ENCODE measurements around the gene SLC9A9.

- TF ChIP-seq POLR2AphosphoS5 (IDR thresholded peaks at IDR 0.05; ENCODE audit: low read length), result no peak
- TF ChIP-seq POLR2AphosphoS2 (IDR thresholded peaks at IDR 0.05; ENCODE audit: low read depth, low read length), result no peak
- no peak for TF ChIP-seq ZZZ3 (IDR thresholded peaks at IDR 0.05; ENCODE audit: control insufficient read depth, insufficient read length, low read depth)
- no peak for TF ChIP-seq POLR2A (IDR thresholded peaks at IDR 0.05; ENCODE audit: low read depth, low read length)
- no peak for TF ChIP-seq ATF7 (IDR thresholded peaks at IDR 0.05; ENCODE audit: low read depth)
- no peak for TF ChIP-seq SUZ12 (IDR thresholded peaks at IDR 0.05; ENCODE audit: unreplicated experiment)
- TF ChIP-seq NFIC (IDR thresholded peaks at IDR 0.05; ENCODE audit: low read depth, low read length), result no peak
- TF ChIP-seq CTCF (IDR thresholded peaks at IDR 0.05 in 2 of 3, conservative IDR thresholded peaks at IDR 0.05 in 1 of 3; ENCODE audit: control insufficient read depth in 2 of 3, extremely low read depth in 1 of 3, insufficient read depth in 1 of 3, low read depth in 3 of 3, low read length in 3 of 3), result no peak
- TF ChIP-seq SUPT20H (IDR thresholded peaks at IDR 0.05; ENCODE audit: borderline replicate concordance, control insufficient read depth, low read depth, low read length), result no peak
- TF ChIP-seq HCFC1 (IDR thresholded peaks at IDR 0.05; ENCODE audit: low read length), result no peak
- TF ChIP-seq YY1 (IDR thresholded peaks at IDR 0.05; ENCODE audit: low read depth, low read length), result no peak
- TF ChIP-seq SIN3A (IDR thresholded peaks at IDR 0.05; ENCODE audit: low read depth, low read length), result no peak
- no peak for TF ChIP-seq FOS (IDR thresholded peaks at IDR 0.05; ENCODE audit: borderline replicate concordance, extremely low read depth, insufficient read length)
Measured at GRCh38 chr3:143311096-143311495, 537.2 kb downstream of the SLC9A9 start.
